GM12878 (cell line): Measurements from ENCODE around the gene CEACAM1. TPM values are rescaled to one million over a fixed set of nuclear protein-coding genes. Genes with fewer than 3 reads are reported as not detected.
A peak's percentile ranks its signal among the peaks of the same experiment; 100 is the strongest.

Experiments used
- ATAC-seq: fragments of 200-7000 bp; cut with Tn5 transposase; 3 replicates; pipeline ENCODE4 v1.9.1; 2020; ENCODE audit warnings: mild to moderate bottlenecking, moderate library complexity
- BruUV-seq: library from RNA; stranded (reverse); fragments of 400-500 nt; replicated peaks from 2 replicates; lab custom pipeline; 2021; lab: Mats Ljungman, UMichigan
- CTCF ChIA-PET: fragments of 300-600 bp; sonication (Branson Sonifier 250); formaldehyde crosslinking; extraction: SDS; loops from one replicate; lab custom pipeline; 2021; ENCODE audit warnings: inconsistent platforms; lab: Yijun Ruan, JAX
- POLR2A ChIA-PET: fragments of 350-600 bp; formaldehyde crosslinking; extraction: SDS; loops from one replicate; lab custom pipeline; 2021; ENCODE audit warnings: inconsistent platforms; lab: Charles Lee
- RAD21 ChIA-PET: fragments of 300-600 bp; sonication (Branson Sonifier 250); formaldehyde crosslinking; loops from one replicate; lab custom pipeline; 2023; ENCODE audit warnings: antibody characterized with exemption; ENCODE audit not compliant: unreplicated experiment; lab: Charles Lee
- SMC1A ChIA-PET: fragments of 300-600 bp; sonication (Branson Sonifier 250); formaldehyde crosslinking; loops from one replicate; lab custom pipeline; 2023; ENCODE audit not compliant: unreplicated experiment, uncharacterized antibody; lab: Charles Lee
- DNase-seq: peaks from one replicate; pipeline ENCODE4 v3.0.0-alpha.2; 2011; ENCODE audit warnings: low read depth, low spot score
- FAIRE-seq: peaks from 3 replicates; lab custom pipeline; 2011; peaks lifted over from hg19 to GRCh38; lab: Jason Lieb, UNC
- H2AFZ ChIP-seq: 2 replicates; pipeline ENCODE4 v1.6.0; 2011; ENCODE audit warnings: low read depth, low read length, control low read depth; ENCODE audit not compliant: control insufficient read depth
- H3K27ac ChIP-seq: 2 replicates; pipeline ENCODE4 v1.5.1; 2011; ENCODE audit warnings: control low read depth; ENCODE audit not compliant: control insufficient read depth, insufficient read depth
- H3K27me3 ChIP-seq, 2 experiments: replicated peaks in 1 of 2; 2 replicates each; pipeline versions ENCODE4 v1.6.0 to v1.6.1; 2011; ENCODE audit warnings: low read length in 1 of 2; ENCODE audit not compliant: control insufficient read depth in 2 of 2, insufficient read depth in 2 of 2
- H3K36me3 ChIP-seq, 2 experiments: 2 replicates each; pipeline ENCODE4 v1.5.1; 2011; ENCODE audit warnings: low read length in 1 of 2; ENCODE audit not compliant: control insufficient read depth in 2 of 2, insufficient read depth in 2 of 2
- H3K4me1 ChIP-seq: 2 replicates; pipeline ENCODE4 v1.6.1; 2011; ENCODE audit warnings: mild to moderate bottlenecking, low read length, moderate library complexity, mixed read lengths; ENCODE audit not compliant: control insufficient read depth, insufficient read depth
- H3K4me2 ChIP-seq: 2 replicates; pipeline ENCODE4 v1.6.0; 2011; ENCODE audit warnings: control low read depth; ENCODE audit not compliant: control insufficient read depth, insufficient read depth
- H3K4me3 ChIP-seq: fragments of 200-600 bp; sonication (generic); 2 replicates; pipeline ENCODE4 v1.5.1; 2016
- H3K79me2 ChIP-seq: 2 replicates; pipeline ENCODE4 v1.6.0; 2011; ENCODE audit warnings: low read length; ENCODE audit not compliant: control insufficient read depth, insufficient read depth
- H3K9ac ChIP-seq: 2 replicates; pipeline ENCODE4 v1.8.0; 2011; ENCODE audit warnings: low read length, control low read depth, mixed read lengths; ENCODE audit not compliant: control insufficient read depth, insufficient read depth
- H3K9me3 ChIP-seq: replicated peaks from 3 replicates; pipeline ENCODE4 v1.5.1; 2011; ENCODE audit warnings: mild to moderate bottlenecking, low read length; ENCODE audit not compliant: control insufficient read depth, insufficient read depth
- H4K20me1 ChIP-seq: 2 replicates; pipeline ENCODE4 v1.6.0; 2011; ENCODE audit not compliant: control insufficient read depth, insufficient read depth
- ATF2 ChIP-seq: IDR thresholded peaks from 2 replicates; pipeline ENCODE4 v1.6.1; 2012; ENCODE audit warnings: low read length, inconsistent platforms
- BCL11A ChIP-seq: IDR thresholded peaks from 2 replicates; pipeline ENCODE4 v1.6.1; 2011; ENCODE audit warnings: low read depth, low read length
- CHD1 ChIP-seq: IDR thresholded peaks from 2 replicates; pipeline ENCODE4 v1.6.1; 2012; ENCODE audit warnings: low read depth, low read length, improper control_type of control experiment
- CHD2 ChIP-seq: IDR thresholded peaks from 2 replicates; pipeline ENCODE4 v1.6.1; 2011; ENCODE audit warnings: low read depth, low read length, improper control_type of control experiment, borderline replicate concordance
- GABPA ChIP-seq: IDR thresholded peaks from 2 replicates; pipeline ENCODE4 v1.6.1; 2014; ENCODE audit warnings: antibody characterized with exemption, low read depth, mild to moderate bottlenecking, inconsistent platforms
- IRF5 ChIP-seq: fragments of 450-650 bp; IDR thresholded peaks from 2 replicates; pipeline ENCODE4 v1.6.1; 2017; ENCODE audit warnings: borderline replicate concordance
- MTA3 ChIP-seq: IDR thresholded peaks from 2 replicates; pipeline ENCODE4 v1.6.1; 2012; ENCODE audit warnings: low read length, inconsistent platforms, borderline replicate concordance
- NFIC ChIP-seq: IDR thresholded peaks from 2 replicates; pipeline ENCODE4 v1.6.1; 2012; ENCODE audit warnings: low read depth, mild to moderate bottlenecking, inconsistent platforms, low read length, moderate library complexity
- PAX5 ChIP-seq: IDR thresholded peaks from 2 replicates; pipeline ENCODE4 v1.6.1; 2011; ENCODE audit warnings: low read depth, low read length, borderline replicate concordance
- PML ChIP-seq: IDR thresholded peaks from 2 replicates; pipeline ENCODE4 v1.6.1; 2012; ENCODE audit warnings: low read length, inconsistent platforms
- POLR2AphosphoS5 ChIP-seq: IDR thresholded peaks from 2 replicates; pipeline ENCODE4 v1.6.1; 2011; ENCODE audit warnings: mild to moderate bottlenecking, low read length, inconsistent platforms
- SKIL ChIP-seq: fragments of 450-650 bp; IDR thresholded peaks from 2 replicates; pipeline ENCODE4 v1.6.1; 2017; ENCODE audit warnings: mild to moderate bottlenecking, low read depth, inconsistent platforms; ENCODE audit not compliant: poor library complexity, severe bottlenecking
- SPI1 ChIP-seq: IDR thresholded peaks from 2 replicates; pipeline ENCODE4 v1.6.1; 2011; ENCODE audit warnings: low read depth, mild to moderate bottlenecking, low read length, moderate library complexity, borderline replicate concordance; ENCODE audit not compliant: insufficient read depth
- SREBF1 ChIP-seq: IDR thresholded peaks from 2 replicates; pipeline ENCODE4 v1.6.1; 2012; ENCODE audit warnings: mild to moderate bottlenecking, low read length
- STAT3 ChIP-seq: IDR thresholded peaks from 2 replicates; pipeline ENCODE4 v1.6.1; 2011; ENCODE audit warnings: low read depth, low read length, improper control_type of control experiment
- USF2 ChIP-seq: IDR thresholded peaks from 2 replicates; pipeline ENCODE4 v1.6.1; 2011; ENCODE audit warnings: low read depth, low read length, improper control_type of control experiment, borderline replicate concordance
- ZNF384 ChIP-seq: IDR thresholded peaks from 2 replicates; pipeline ENCODE4 v1.6.1; 2012; ENCODE audit warnings: low read depth, mild to moderate bottlenecking, low read length, improper control_type of control experiment, borderline replicate concordance
- WGBS: methylation state at CpG from one replicate; pipeline ENCODE4 v1.1.6; 2016; ENCODE audit warnings: low lambda C conversion rate; ENCODE audit not compliant: insufficient replicate concordance, insufficient coverage; ENCODE audit errors: missing lambda C conversion rate; 5-methylcytosine and 5-hydroxymethylcytosine counted together
- in situ Hi-C: fragments of 300-500 bp; cut with MboI; formaldehyde crosslinking; loops from 9 replicates; pipeline ENCODE4 v1.14.3; 2018; ENCODE audit warnings: mixed read lengths
- intact Hi-C: fragments of 100-400 bp; cut with micrococcal nuclease; formaldehyde crosslinking; loops from one replicate; pipeline ENCODE4 v1.14.2; 2022; ENCODE audit not compliant: unreplicated experiment
- polyA plus RNA-seq, 11 experiments: library from polyadenylated mRNA; depleted of rRNA in 4 of 11; unstranded in 6 of 11; stranded (reverse) in 5 of 11; fragments of >200 nt; fragmentation: Nextera tagmentation in 4 of 11; fragmentation: Illumina TruSeq in 1 of 11; extraction: Ambion mirVana in 4 of 11; extraction: Trizol in 1 of 11; gene quantifications; 1 replicate in 1 of 11; 2 replicates in 10 of 11; pipeline versions ENCODE4 v1.2.1 to v1.2.3, GENCODE V29; 2011 to 2016; ENCODE audit warnings: inconsistent platforms in 2 of 11, missing spikeins in 2 of 11, low read depth in 1 of 11
- total RNA-seq, 4 experiments: library from RNA; depleted of rRNA in 3 of 4; stranded (reverse); fragments of >200 nt in 3 of 4; fragmentation: Illumina TruSeq in 1 of 4; extraction: Trizol in 1 of 4; gene quantifications; 2 replicates each; pipeline versions ENCODE4 v1.2.1 to v1.2.3, GENCODE V29; 2013 to 2021

Gene CEACAM1
- total and polyA plus RNA-seq, 10 of the 15 experiments (the other 5 are each of a cell fraction or from before 2014, with no cell fraction given) = 3.9 to 24.0 (median 6.5) TPM

- TF ChIP-seq IRF5 = no peak
- TF ChIP-seq PAX5 = peak; percentile 35; the same call in 1 of the 2 replicates
Measured at GRCh38 chr19:42496460-42497133, 31.7 kb downstream of the CEACAM1 start (continued).

- RAD21 ChIA-PET = interaction anchor here (1.1 to 4.2 kb wide), 4 partner anchors 14 to 33 kb away, joined by 3 to 21 read pairs (median 4); partner anchors contain the start of gene CEACAM1
- intact Hi-C loops = loop anchor here (2.0 kb wide), 1 partner anchor 17 kb away; no protein-coding TSS in a partner anchor
- TF ChIP-seq CHD1 (no peak), ZNF384 (no peak), NFIC (no peak), SKIL (no peak), STAT3 (no peak), GABPA (no peak), POLR2AphosphoS5 (no peak), USF2 (no peak), PML (no peak), MTA3 (no peak), BCL11A (no peak), SREBF1 (no peak), CHD2 (no peak), ATF2 (no peak), SPI1 (no peak)
Measured at GRCh38 chr19:42495663-42496062, 32.6 kb downstream of the CEACAM1 start.

More at GRCh38 chr19:42495663-42496062, 32.6 kb downstream of the CEACAM1 start:
- DNase-seq (no peak), ATAC-seq (no peak), FAIRE-seq (no peak)
- H3K9ac ChIP-seq = no peak overlapping the region
- no peaks in the 10 kb centered on the region for H3K36me3 ChIP-seq
- in situ Hi-C loops = no loop called here
- H3K27ac ChIP-seq = no peak overlapping the region
- POLR2A ChIA-PET = interaction anchor here (1.4 kb wide), 1 partner anchor 46 kb away, joined by 4 read pairs; no protein-coding TSS in a partner anchor
- SMC1A ChIA-PET = interaction anchor here (2.5 to 7.3 kb wide), 5 partner anchors 14 to 44 kb away, joined by 10 to 40 read pairs (median 30); partner anchors contain the start of gene CEACAM1
- WGBS = 98% methylated on average over 3 of the region's 3 CpGs
- no TSS peak for BruUV-seq
- no peaks in the 10 kb centered on the region for H3K9me3 ChIP-seq
- no peaks in the 10 kb centered on the region for H3K79me2 ChIP-seq
- no peak overlapping the region for H3K4me3 ChIP-seq
- H4K20me1 ChIP-seq = no peaks in the 10 kb centered on the region
- CTCF ChIA-PET = interaction anchor here (0.9 to 3.4 kb wide), 6 partner anchors 12 to 55 kb away, joined by 3 to 20 read pairs (median 10); partner anchors contain the start of gene CEACAM1
- H3K27me3 ChIP-seq = no peaks in the 10 kb centered on the region
- H3K4me1 ChIP-seq = peaks cover 28% of the 10 kb centered on the region
- H2AFZ ChIP-seq = no peak overlapping the region
- no peak overlapping the region for H3K4me2 ChIP-seq
